Right lobe of liver (tissue), 4 donors: ENCODE data around the gene OXA1L.

Source experiments
- CTCF ChIP-seq, 4 donors: fragments of 200-600 bp in 3 of 4; fragments of 450-650 bp in 1 of 4; IDR thresholded peaks; one replicate each; pipeline versions ENCODE4 v1.5.1 to v1.8.0; 2016 to 2022; ENCODE audit warnings: antibody characterized with exemption in 4 of 4, mild to moderate bottlenecking in 2 of 4
- POLR2A ChIP-seq: fragments of 450-650 bp; IDR thresholded peaks from one replicate; pipeline ENCODE4 v1.6.1; 2017; ENCODE audit warnings: antibody characterized with exemption, mild to moderate bottlenecking
- donor health status: DM: no; HTN: no; CAD: no.
- donor health status: DM: no; HTN: no; CAD: no.
- donor health status: DM: no; HTN: yes; CAD: no.

GRCh38 chr14:22798528-22798927 is 32.0 kb downstream of the OXA1L start:
- no peak for TF ChIP-seq POLR2A
- TF ChIP-seq CTCF (IDR thresholded peaks at IDR 0.05): no peak
